Osteoblast (primary cell): Measurements from ENCODE around the gene GOLGA1. TPM values are rescaled to one million over a fixed set of nuclear protein-coding genes. Genes with fewer than 3 reads are reported as not detected.
A peak's percentile ranks its signal among the peaks of the same experiment; 100 is the strongest.

Experiments
- DNase-seq: peaks from one replicate; pipeline ENCODE4 v3.0.0; 2011; ENCODE audit warnings: low spot score, mixed read lengths; ENCODE audit not compliant: insufficient read length; ENCODE audit errors: missing footprints
- H2AFZ ChIP-seq: 2 replicates; pipeline ENCODE4 v1.6.0; 2011; ENCODE audit warnings: mild to moderate bottlenecking, low read length
- H3K27ac ChIP-seq: 2 replicates; pipeline ENCODE4 v1.5.1; 2011; ENCODE audit warnings: mild to moderate bottlenecking, low read depth, low read length, moderate library complexity
- H3K27me3 ChIP-seq: 2 replicates; pipeline ENCODE4 v1.6.0; 2012; ENCODE audit warnings: mild to moderate bottlenecking, control low read depth, inconsistent platforms, low read length, moderate library complexity; ENCODE audit not compliant: insufficient read depth
- H3K36me3 ChIP-seq: 2 replicates; pipeline ENCODE4 v1.5.1; 2011; ENCODE audit warnings: mild to moderate bottlenecking, low read length, control low read depth, moderate library complexity; ENCODE audit not compliant: insufficient read depth
- H3K4me1 ChIP-seq: 2 replicates; pipeline ENCODE4 v1.5.1; 2011; ENCODE audit warnings: mild to moderate bottlenecking, low read length, control low read depth, moderate library complexity; ENCODE audit not compliant: insufficient read depth
- H3K4me2 ChIP-seq: 2 replicates; pipeline ENCODE4 v1.6.0; 2011; ENCODE audit warnings: mild to moderate bottlenecking, low read length; ENCODE audit not compliant: insufficient read depth
- H3K4me3 ChIP-seq: fragments of 200-600 bp; sonication (generic); 3 replicates; pipeline ENCODE4 v1.5.1; 2012; ENCODE audit warnings: mild to moderate bottlenecking, low read length, inconsistent platforms; ENCODE audit not compliant: insufficient read depth
- H3K79me2 ChIP-seq: 2 replicates; pipeline ENCODE4 v1.6.0; 2012; ENCODE audit warnings: mild to moderate bottlenecking, low read length, control low read depth, inconsistent platforms; ENCODE audit not compliant: insufficient read depth
- H3K9me3 ChIP-seq: 2 replicates; pipeline ENCODE4 v1.5.1; 2011; ENCODE audit warnings: low read depth, low read length, control low read depth
- H4K20me1 ChIP-seq: 2 replicates; pipeline ENCODE4 v1.6.0; 2012; ENCODE audit warnings: mild to moderate bottlenecking, low read length, control low read depth; ENCODE audit not compliant: insufficient read depth
- CTCF ChIP-seq: IDR thresholded peaks from 2 replicates; pipeline ENCODE4 v1.5.1; 2011; ENCODE audit warnings: mild to moderate bottlenecking, low read depth, low read length, moderate library complexity; ENCODE audit errors: extremely low read depth
- total RNA-seq: library from RNA; depleted of rRNA; stranded (reverse); fragments of >200 nt; gene quantifications from 2 replicates; pipeline ENCODE4 v1.2.3, GENCODE V29; 2012

Gene GOLGA1
- total RNA-seq, 1 donor = 13.4 TPM

GRCh38 chr9:124878021-124878420, 62.9 kb downstream of the GOLGA1 start:
- DNase-seq = peak; percentile 82
- H2AFZ ChIP-seq = no peak overlapping the region
- H3K79me2 ChIP-seq = peaks cover 39% of the 10 kb centered on the region
- no peak overlapping the region for H3K4me3 ChIP-seq
- H4K20me1 ChIP-seq = peaks cover 51% of the 10 kb centered on the region
- no peak for TF ChIP-seq CTCF
- peaks cover 3% of the 10 kb centered on the region for H3K4me1 ChIP-seq
- no peaks in the 10 kb centered on the region for H3K27me3 ChIP-seq
- peak overlapping the region; percentile 37 for H3K27ac ChIP-seq
- no peaks in the 10 kb centered on the region for H3K9me3 ChIP-seq
- no peak overlapping the region for H3K4me2 ChIP-seq
- H3K36me3 ChIP-seq = peaks cover 80% of the 10 kb centered on the region

- peaks cover 9% of the 10 kb centered on the region for H3K4me1 ChIP-seq
- H4K20me1 ChIP-seq = peaks cover 46% of the 10 kb centered on the region
- H3K4me2 ChIP-seq = no peak overlapping the region
- no peaks in the 10 kb centered on the region for H3K9me3 ChIP-seq
- peak overlapping the region; percentile 37 for H3K27ac ChIP-seq
- no peaks in the 10 kb centered on the region for H3K27me3 ChIP-seq
- no peak for TF ChIP-seq CTCF
- peak; percentile 6 for DNase-seq
- H3K79me2 ChIP-seq = peaks cover 47% of the 10 kb centered on the region
- H3K36me3 ChIP-seq = peaks cover 83% of the 10 kb centered on the region
- no peak overlapping the region for H3K4me3 ChIP-seq
- H2AFZ ChIP-seq = no peak overlapping the region
These were observed 63.7 kb downstream of the GOLGA1 start for GRCh38 chr9:124877021-124877782.

GRCh38 chr9:124875501-124875900, 65.4 kb downstream of the GOLGA1 start:
- Histone ChIP-seq H3K27me3 (no peaks in the 10 kb centered on the region), H3K27ac (no peak overlapping the region), H2AFZ (no peak overlapping the region), H3K4me3 (no peak overlapping the region), H3K9me3 (no peaks in the 10 kb centered on the region), H3K4me2 (no peak overlapping the region), H3K79me2 (peaks cover 64% of the 10 kb centered on the region), H3K4me1 (peaks cover 26% of the 10 kb centered on the region), H4K20me1 (peaks cover 59% of the 10 kb centered on the region), H3K36me3 (peaks cover 81% of the 10 kb centered on the region)
- TF ChIP-seq CTCF = no peak
- no peak for DNase-seq

- Histone ChIP-seq H3K79me2 (peaks cover 81% of the 10 kb centered on the region), H3K4me2 (no peak overlapping the region), H3K27me3 (no peaks in the 10 kb centered on the region), H3K4me1 (peaks cover 33% of the 10 kb centered on the region), H3K4me3 (no peak overlapping the region), H3K36me3 (peaks cover 65% of the 10 kb centered on the region), H2AFZ (no peak overlapping the region), H4K20me1 (peaks cover 70% of the 10 kb centered on the region), H3K27ac (peak overlapping the region; percentile 9), H3K9me3 (no peaks in the 10 kb centered on the region)
- no peak for TF ChIP-seq CTCF
- DNase-seq = peak; percentile 43
These were observed 67.2 kb downstream of the GOLGA1 start for GRCh38 chr9:124873664-124874063.
